ENCODE results near the gene IPO13. TPM values are rescaled to one million over a fixed set of nuclear protein-coding genes. Genes with fewer than 3 reads are reported as not detected.

The IPO13 gene
- total and polyA plus RNA-seq, 2 experiments from 2014 or later: 26.2 to 28.6 TPM

- no peaks in the 10 kb centered on the region for H3K9me3 ChIP-seq (ENCODE audit: low read depth)
- TF ChIP-seq CTCF (IDR thresholded peaks at IDR 0.05; ENCODE audit: low read depth, low read length): no peak
- no peaks in the 10 kb centered on the region for H3K36me3 ChIP-seq
- H3K4me3 ChIP-seq: peak overlapping the region; percentile 32
- H3K27me3 ChIP-seq: peaks cover 8% of the 10 kb centered on the region
- peaks cover 12% of the 10 kb centered on the region for H3K4me1 ChIP-seq (ENCODE audit: low read depth)
- no peak overlapping the region for H3K27ac ChIP-seq
- peak; percentile 38 to 71 for DNase-seq (ENCODE audit: low read depth in 1 of 2, low spot score in 1 of 2)
These were observed 10.2 kb upstream of the IPO13 start for GRCh38 chr1:43936431-43937151.

- no peak overlapping the region for H3K27ac ChIP-seq
- no peak for TF ChIP-seq CTCF (IDR thresholded peaks at IDR 0.05; ENCODE audit: low read depth, low read length)
- H3K9me3 ChIP-seq (ENCODE audit: low read depth): no peaks in the 10 kb centered on the region
- peaks cover 12% of the 10 kb centered on the region for H3K4me1 ChIP-seq (ENCODE audit: low read depth)
- peaks cover 8% of the 10 kb centered on the region for H3K27me3 ChIP-seq
- H3K4me3 ChIP-seq: no peak overlapping the region
- DNase-seq (ENCODE audit: low read depth in 1 of 2, low spot score in 1 of 2): no peak
- H3K36me3 ChIP-seq: no peaks in the 10 kb centered on the region
These were observed 9.4 kb upstream of the IPO13 start for GRCh38 chr1:43937179-43937865.

GRCh38 chr1:43938383-43938782 lies 8.4 kb upstream of the IPO13 start:
- DNase-seq (ENCODE audit: low read depth in 1 of 2, low spot score in 1 of 2): no peak
- Histone ChIP-seq H3K27ac (no peak overlapping the region), H3K36me3 (no peaks in the 10 kb centered on the region), H3K27me3 (peaks cover 8% of the 10 kb centered on the region), H3K9me3 (ENCODE audit: low read depth) (no peaks in the 10 kb centered on the region), H3K4me1 (ENCODE audit: low read depth) (peaks cover 5% of the 10 kb centered on the region), H3K4me3 (no peak overlapping the region)
- TF ChIP-seq CTCF (IDR thresholded peaks at IDR 0.05; ENCODE audit: low read depth, low read length): no peak

GRCh38 chr1:43938892-43939587 lies 7.7 kb upstream of the IPO13 start:
- H3K4me3 ChIP-seq: no peak overlapping the region
- DNase-seq (ENCODE audit: low read depth in 1 of 2, low spot score in 1 of 2): no peak
- peaks cover 8% of the 10 kb centered on the region for H3K27me3 ChIP-seq
- H3K4me1 ChIP-seq (ENCODE audit: low read depth): peaks cover 5% of the 10 kb centered on the region
- no peak overlapping the region for H3K27ac ChIP-seq
- no peaks in the 10 kb centered on the region for H3K36me3 ChIP-seq
- no peaks in the 10 kb centered on the region for H3K9me3 ChIP-seq (ENCODE audit: low read depth)
- TF ChIP-seq CTCF (IDR thresholded peaks at IDR 0.05; ENCODE audit: low read depth, low read length): no peak

GRCh38 chr1:43942411-43942810 lies 4.3 kb upstream of the IPO13 start:
- no peak overlapping the region for H3K27ac ChIP-seq
- H3K36me3 ChIP-seq: no peaks in the 10 kb centered on the region
- no peak overlapping the region for H3K4me3 ChIP-seq
- DNase-seq (ENCODE audit: low read depth in 1 of 2, low spot score in 1 of 2): no peak
- peaks cover 4% of the 10 kb centered on the region for H3K27me3 ChIP-seq
- H3K4me1 ChIP-seq (ENCODE audit: low read depth): peaks cover 7% of the 10 kb centered on the region
- TF ChIP-seq CTCF (IDR thresholded peaks at IDR 0.05; ENCODE audit: low read depth, low read length): no peak
- no peaks in the 10 kb centered on the region for H3K9me3 ChIP-seq (ENCODE audit: low read depth)
